ENCODE results near the gene HJV. TPM values are rescaled to one million over a fixed set of nuclear protein-coding genes. Genes with fewer than 3 reads are reported as not detected.

The HJV gene
- total RNA-seq, 2 donors from 2014 or later = 0.13 to 0.15 TPM

- no peak for DNase-seq
- no peaks in the 10 kb centered on the region for H3K9me3 ChIP-seq (ENCODE audit: control insufficient read depth, low read length)
- H3K27ac Mint-ChIP-seq = peak overlapping the region; percentile 85
- peak overlapping the region; percentile 87 for H3K4me3 Mint-ChIP-seq
- H3K4me3 ChIP-seq (ENCODE audit: low read length) = peak overlapping the region; percentile 83
- WGBS, 2 experiments (ENCODE audit: insufficient coverage in 1 of 2, insufficient read length in 1 of 2) = 56 to 59% methylated on average over 3 to 12 of the region's 12 CpGs
- peaks cover 28% of the 10 kb centered on the region for H3K36me3 Mint-ChIP-seq (ENCODE audit: low read depth)
- no peaks in the 10 kb centered on the region for H3K27me3 ChIP-seq (ENCODE audit: control insufficient read depth, insufficient read depth, low read length, poor library complexity, severe bottlenecking)
- no peak overlapping the region for H3K27ac ChIP-seq (ENCODE audit: low read depth, low read length)
- no peak for TF ChIP-seq CTCF (conservative IDR thresholded peaks at IDR 0.05)
- H3K4me1 Mint-ChIP-seq = peaks cover 38% of the 10 kb centered on the region
- H3K4me1 ChIP-seq (ENCODE audit: control insufficient read depth, insufficient read depth, low read length) = no peaks in the 10 kb centered on the region
- H3K9ac ChIP-seq (ENCODE audit: extremely low read depth, low read length, poor library complexity, severe bottlenecking) = no peak overlapping the region
- no peaks in the 10 kb centered on the region for H3K27me3 Mint-ChIP-seq (ENCODE audit: insufficient read depth)
- H3K9me3 Mint-ChIP-seq = no peaks in the 10 kb centered on the region
- H3K36me3 ChIP-seq (ENCODE audit: control insufficient read depth, insufficient read depth, low read length) = peaks cover 6% of the 10 kb centered on the region
Observed at GRCh38 chr1:145997016-145997717, 24.4 kb downstream of the HJV start.

- WGBS, 2 experiments (ENCODE audit: insufficient coverage in 1 of 2, insufficient read length in 1 of 2) = 6 to 14% methylated on average over 7 to 30 of the region's 30 CpGs
- Histone ChIP-seq H3K9ac (ENCODE audit: extremely low read depth, low read length, poor library complexity, severe bottlenecking) (peak within 1 kb of the TSS; percentile 42), H3K27me3 (ENCODE audit: control insufficient read depth, insufficient read depth, low read length, poor library complexity, severe bottlenecking) (no peaks in the 10 kb centered on the region), H3K9me3 (ENCODE audit: control insufficient read depth, low read length) (no peaks in the 10 kb centered on the region), H3K4me1 (ENCODE audit: control insufficient read depth, insufficient read depth, low read length) (no peaks in the 10 kb centered on the region), H3K36me3 (ENCODE audit: control insufficient read depth, insufficient read depth, low read length) (peaks cover 6% of the 10 kb centered on the region), H3K4me3 (ENCODE audit: low read length) (peak within 1 kb of the TSS; percentile 83), H3K27ac (ENCODE audit: low read depth, low read length) (no peak within 1 kb of the TSS)
- Mint-ChIP-seq H3K4me1 (peaks cover 41% of the 10 kb centered on the region), H3K27ac (peak within 1 kb of the TSS; percentile 85), H3K9me3 (no peaks in the 10 kb centered on the region), H3K4me3 (peak within 1 kb of the TSS; percentile 87), H3K27me3 (ENCODE audit: insufficient read depth) (no peaks in the 10 kb centered on the region), H3K36me3 (ENCODE audit: low read depth) (peaks cover 28% of the 10 kb centered on the region)
- no peak for TF ChIP-seq CTCF (conservative IDR thresholded peaks at IDR 0.05)
- DNase-seq = peak; percentile 98
Observed at GRCh38 chr1:145996433-145997015, 25.0 kb downstream of the HJV start, which contains the start of gene TXNIP. Gene TXNIP, minus strand, starts transcription at chr1:145996579. Its CDS starts 313 bp downstream, at chr1:145996266.

- Histone ChIP-seq H3K36me3 (ENCODE audit: control insufficient read depth, insufficient read depth, low read length) (peaks cover 6% of the 10 kb centered on the region), H3K27ac (ENCODE audit: low read depth, low read length) (no peak overlapping the region), H3K4me1 (ENCODE audit: control insufficient read depth, insufficient read depth, low read length) (no peaks in the 10 kb centered on the region), H3K4me3 (ENCODE audit: low read length) (peak overlapping the region; percentile 83), H3K27me3 (ENCODE audit: control insufficient read depth, insufficient read depth, low read length, poor library complexity, severe bottlenecking) (no peaks in the 10 kb centered on the region), H3K9ac (ENCODE audit: extremely low read depth, low read length, poor library complexity, severe bottlenecking) (peak overlapping the region; percentile 42), H3K9me3 (ENCODE audit: control insufficient read depth, low read length) (no peaks in the 10 kb centered on the region)
- Mint-ChIP-seq H3K4me3 (peak overlapping the region; percentile 87), H3K27me3 (ENCODE audit: insufficient read depth) (no peaks in the 10 kb centered on the region), H3K27ac (peak overlapping the region; percentile 85), H3K36me3 (ENCODE audit: low read depth) (peaks cover 28% of the 10 kb centered on the region), H3K4me1 (peaks cover 41% of the 10 kb centered on the region), H3K9me3 (no peaks in the 10 kb centered on the region)
- WGBS, 2 experiments (ENCODE audit: insufficient coverage in 1 of 2, insufficient read length in 1 of 2) = 10 to 19% methylated on average over 4 to 13 of the region's 13 CpGs
- peak; percentile 55 for DNase-seq
- no peak for TF ChIP-seq CTCF (conservative IDR thresholded peaks at IDR 0.05)
Observed at GRCh38 chr1:145995964-145996432, 25.5 kb downstream of the HJV start.

All from endodermal cell (in vitro differentiated cells).